ENCODE results near the gene SART1.

SART1 gene

DNA sequence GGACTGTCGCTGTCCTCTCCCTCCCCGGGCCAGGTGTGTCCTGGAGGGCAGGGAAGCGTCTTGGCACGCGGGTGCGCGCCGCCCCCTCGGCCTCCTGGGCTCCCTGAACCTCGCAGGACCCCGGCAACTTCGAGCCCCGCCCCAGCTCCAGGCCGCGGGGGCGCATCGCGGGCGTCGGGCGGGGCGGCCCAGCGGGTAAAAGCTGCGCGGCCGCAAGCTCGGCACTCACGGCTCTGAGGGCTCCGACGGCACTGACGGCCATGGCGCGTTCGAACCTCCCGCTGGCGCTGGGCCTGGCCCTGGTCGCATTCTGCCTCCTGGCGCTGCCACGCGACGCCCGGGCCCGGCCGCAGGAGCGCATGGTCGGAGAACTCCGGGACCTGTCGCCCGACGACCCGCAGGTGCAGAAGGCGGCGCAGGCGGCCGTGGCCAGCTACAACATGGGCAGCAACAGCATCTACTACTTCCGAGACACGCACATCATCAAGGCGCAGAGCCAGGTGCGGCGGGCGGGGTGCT lies 50.3 kb downstream of the SART1 start, which contains the start of gene CST6:
Gene CST6, plus strand, starts transcription at position 224 of the 519 bp plus-strand sequence. Its CDS starts 37 bp downstream, at position 261.
- TF ChIP-seq, protein P1, sequence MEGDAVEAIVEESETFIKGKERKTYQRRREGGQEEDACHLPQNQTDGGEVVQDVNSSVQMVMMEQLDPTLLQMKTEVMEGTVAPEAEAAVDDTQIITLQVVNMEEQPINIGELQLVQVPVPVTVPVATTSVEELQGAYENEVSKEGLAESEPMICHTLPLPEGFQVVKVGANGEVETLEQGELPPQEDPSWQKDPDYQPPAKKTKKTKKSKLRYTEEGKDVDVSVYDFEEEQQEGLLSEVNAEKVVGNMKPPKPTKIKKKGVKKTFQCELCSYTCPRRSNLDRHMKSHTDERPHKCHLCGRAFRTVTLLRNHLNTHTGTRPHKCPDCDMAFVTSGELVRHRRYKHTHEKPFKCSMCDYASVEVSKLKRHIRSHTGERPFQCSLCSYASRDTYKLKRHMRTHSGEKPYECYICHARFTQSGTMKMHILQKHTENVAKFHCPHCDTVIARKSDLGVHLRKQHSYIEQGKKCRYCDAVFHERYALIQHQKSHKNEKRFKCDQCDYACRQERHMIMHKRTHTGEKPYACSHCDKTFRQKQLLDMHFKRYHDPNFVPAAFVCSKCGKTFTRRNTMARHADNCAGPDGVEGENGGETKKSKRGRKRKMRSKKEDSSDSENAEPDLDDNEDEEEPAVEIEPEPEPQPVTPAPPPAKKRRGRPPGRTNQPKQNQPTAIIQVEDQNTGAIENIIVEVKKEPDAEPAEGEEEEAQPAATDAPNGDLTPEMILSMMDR (IDR thresholded peaks at IDR 0.05; ENCODE audit: insufficient read depth, low read length, poor library complexity, severe bottlenecking): no peak

DNA sequence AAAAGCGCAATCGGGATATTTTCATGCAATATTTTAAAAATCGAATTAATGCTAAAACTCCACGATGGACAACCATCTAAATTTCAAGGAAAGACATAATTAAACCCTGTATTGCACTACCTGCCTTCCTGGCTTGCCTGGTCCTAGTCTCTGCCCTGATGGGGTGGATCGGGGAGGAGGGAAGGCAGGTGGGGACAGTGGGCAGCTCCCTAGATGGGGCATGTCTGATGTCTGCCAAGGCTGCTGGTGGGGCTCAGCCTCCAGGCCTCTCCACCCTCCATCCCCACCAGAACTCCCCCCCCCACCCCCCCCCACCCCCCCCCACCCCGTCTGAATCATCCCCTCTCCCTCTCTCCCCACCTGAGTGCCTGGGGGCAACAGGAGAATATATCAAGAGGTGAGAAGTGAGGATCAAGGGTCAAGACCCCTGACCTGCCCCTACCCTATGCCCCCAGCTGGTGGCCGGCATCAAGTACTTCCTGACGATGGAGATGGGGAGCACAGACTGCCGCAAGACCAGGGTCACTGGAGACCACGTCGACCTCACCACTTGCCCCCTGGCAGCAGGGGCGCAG lies 50.9 kb downstream of the SART1 start:
- DNase-seq (ENCODE audit: extremely low read depth, insufficient read length): no peak
- Histone ChIP-seq H3K4me3 (replicated peaks; ENCODE audit: low read depth, low read length) (no peak overlapping the region), H3K36me3 (ENCODE audit: control insufficient read depth, insufficient read depth, low read length) (no peaks in the 10 kb centered on the region), H3K27me3 (replicated peaks; ENCODE audit: control insufficient read depth, insufficient read depth, low read length) (no peaks in the 10 kb centered on the region; the same call in 1 of the 2 replicates)
- TF ChIP-seq, protein P1 (IDR thresholded peaks at IDR 0.05; ENCODE audit: insufficient read depth, low read length, poor library complexity, severe bottlenecking): no peak

More for the DNA sequence above, 50.3 kb downstream of the SART1 start, which contains the start of gene CST6:
- H3K27me3 ChIP-seq (replicated peaks; ENCODE audit: control insufficient read depth, insufficient read depth, low read length): no peaks in the 10 kb centered on the region; the same call in 1 of the 2 replicates
- no peaks in the 10 kb centered on the region for H3K36me3 ChIP-seq (ENCODE audit: control insufficient read depth, insufficient read depth, low read length)
- DNase-seq (ENCODE audit: extremely low read depth, insufficient read length): no peak
- no peak within 1 kb of the TSS for H3K4me3 ChIP-seq (replicated peaks; ENCODE audit: low read depth, low read length)

DNA sequence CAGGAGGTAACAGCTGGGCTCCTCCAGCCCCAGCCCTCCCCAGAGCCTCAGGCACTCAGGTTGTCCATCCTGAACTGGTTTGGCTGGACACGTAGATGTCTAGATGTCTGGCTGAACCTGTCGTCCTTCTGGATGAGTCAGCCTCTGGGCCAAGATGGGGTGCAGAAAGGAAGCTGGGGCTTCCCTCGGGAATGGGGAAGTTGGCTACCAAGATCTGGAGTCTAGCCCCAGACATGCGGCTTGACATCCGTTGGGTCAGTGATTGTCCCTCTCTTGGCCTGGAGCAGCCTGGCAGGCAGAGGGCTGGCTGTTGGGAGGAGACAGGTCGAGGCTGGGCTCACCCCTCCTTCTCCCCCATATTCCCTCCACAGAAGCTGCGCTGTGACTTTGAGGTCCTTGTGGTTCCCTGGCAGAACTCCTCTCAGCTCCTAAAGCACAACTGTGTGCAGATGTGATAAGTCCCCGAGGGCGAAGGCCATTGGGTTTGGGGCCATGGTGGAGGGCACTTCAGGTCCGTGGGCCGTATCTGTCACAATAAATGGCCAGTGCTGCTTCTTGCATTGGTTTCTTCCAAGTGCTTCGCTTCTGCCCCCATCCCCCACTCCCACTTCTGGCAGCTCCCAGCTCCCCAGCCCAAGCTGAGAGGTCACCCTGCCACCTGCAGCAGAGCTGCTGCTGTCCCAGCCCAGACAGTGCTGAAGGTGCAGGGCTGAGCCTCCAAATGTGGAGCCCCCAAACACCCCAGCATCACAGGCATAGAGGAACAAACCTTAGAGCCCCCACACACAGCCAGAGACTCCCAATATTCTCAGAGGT lies 51.6 kb downstream of the SART1 start:
- TF ChIP-seq, protein P1 (IDR thresholded peaks at IDR 0.05; ENCODE audit: insufficient read depth, low read length, poor library complexity, severe bottlenecking): no peak
- Histone ChIP-seq H3K4me3 (replicated peaks; ENCODE audit: low read depth, low read length) (no peak overlapping the region), H3K27me3 (replicated peaks; ENCODE audit: control insufficient read depth, insufficient read depth, low read length) (no peaks in the 10 kb centered on the region; the same call in 1 of the 2 replicates), H3K36me3 (ENCODE audit: control insufficient read depth, insufficient read depth, low read length) (no peaks in the 10 kb centered on the region)
- DNase-seq (ENCODE audit: extremely low read depth, insufficient read length): no peak

DNA sequence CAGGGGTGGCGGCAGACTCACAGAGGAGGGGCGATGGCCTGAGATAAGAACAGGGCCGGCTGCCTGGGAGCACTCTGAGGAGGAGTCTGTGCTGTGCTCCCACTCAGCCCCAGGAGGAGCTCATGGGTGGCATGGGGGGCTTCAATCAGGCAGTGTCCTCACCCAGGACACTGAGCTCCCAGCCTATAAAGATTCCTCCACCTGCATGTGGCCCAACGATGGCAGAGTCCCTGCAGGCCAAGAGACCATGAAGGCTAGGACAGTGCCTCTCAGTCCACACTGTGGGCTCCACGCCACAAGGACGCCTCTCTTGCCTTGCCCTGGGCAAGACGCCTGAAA lies 52.2 kb downstream of the SART1 start:
- DNase-seq (ENCODE audit: extremely low read depth, insufficient read length): no peak
- H3K36me3 ChIP-seq (ENCODE audit: control insufficient read depth, insufficient read depth, low read length): no peaks in the 10 kb centered on the region
- no peaks in the 10 kb centered on the region; the same call in 1 of the 2 replicates for H3K27me3 ChIP-seq (replicated peaks; ENCODE audit: control insufficient read depth, insufficient read depth, low read length)
- TF ChIP-seq, protein P1 (IDR thresholded peaks at IDR 0.05; ENCODE audit: insufficient read depth, low read length, poor library complexity, severe bottlenecking): no peak
- no peak overlapping the region for H3K4me3 ChIP-seq (replicated peaks; ENCODE audit: low read depth, low read length)

DNA sequence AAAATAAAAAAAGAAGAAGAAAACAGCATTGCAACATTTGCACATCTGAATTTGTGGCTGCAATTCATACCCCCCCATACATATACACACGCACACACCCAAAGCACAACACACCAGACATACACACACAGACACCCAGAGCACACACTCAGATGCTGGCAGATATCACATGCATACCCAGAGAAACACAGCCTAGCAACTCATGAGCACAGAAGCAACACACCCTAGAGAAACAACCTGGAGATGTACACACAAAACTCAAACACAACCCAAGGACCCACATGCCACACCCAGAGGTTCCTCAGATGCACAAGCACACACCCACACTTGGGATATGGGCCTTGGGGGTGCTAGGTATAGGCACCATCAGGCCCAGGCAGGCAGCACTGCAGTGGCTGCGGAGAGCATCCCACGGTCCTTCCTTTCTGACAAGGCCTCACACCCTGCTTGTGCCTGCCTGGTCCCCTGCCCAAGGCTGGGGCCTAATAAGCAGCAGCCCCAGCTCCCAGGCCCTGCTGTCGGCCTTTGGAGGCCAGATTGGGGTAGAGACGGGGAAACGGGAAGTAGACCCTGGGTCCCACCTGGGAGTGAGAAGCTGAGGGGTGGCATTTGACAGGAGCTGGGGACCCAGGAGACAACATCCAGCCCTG lies 53.4 kb downstream of the SART1 start:
- Histone ChIP-seq H3K27me3 (replicated peaks; ENCODE audit: control insufficient read depth, insufficient read depth, low read length) (no peaks in the 10 kb centered on the region; the same call in 1 of the 2 replicates), H3K4me3 (replicated peaks; ENCODE audit: low read depth, low read length) (no peak overlapping the region), H3K36me3 (ENCODE audit: control insufficient read depth, insufficient read depth, low read length) (no peaks in the 10 kb centered on the region)
- TF ChIP-seq, protein P1 (IDR thresholded peaks at IDR 0.05; ENCODE audit: insufficient read depth, low read length, poor library complexity, severe bottlenecking): no peak
- DNase-seq (ENCODE audit: extremely low read depth, insufficient read length): no peak

Measured in GM06990 (cell line).